GM21529 (cell line): Measurements from ENCODE around the gene PKNOX2.

ENCODE experiments used
- ATAC-seq: cut with Tn5 transposase; IDR thresholded peaks from one replicate; pipeline ENCODE4 v1.9.1; 2021; ENCODE audit not compliant: unreplicated experiment

PKNOX2 gene

DNA sequence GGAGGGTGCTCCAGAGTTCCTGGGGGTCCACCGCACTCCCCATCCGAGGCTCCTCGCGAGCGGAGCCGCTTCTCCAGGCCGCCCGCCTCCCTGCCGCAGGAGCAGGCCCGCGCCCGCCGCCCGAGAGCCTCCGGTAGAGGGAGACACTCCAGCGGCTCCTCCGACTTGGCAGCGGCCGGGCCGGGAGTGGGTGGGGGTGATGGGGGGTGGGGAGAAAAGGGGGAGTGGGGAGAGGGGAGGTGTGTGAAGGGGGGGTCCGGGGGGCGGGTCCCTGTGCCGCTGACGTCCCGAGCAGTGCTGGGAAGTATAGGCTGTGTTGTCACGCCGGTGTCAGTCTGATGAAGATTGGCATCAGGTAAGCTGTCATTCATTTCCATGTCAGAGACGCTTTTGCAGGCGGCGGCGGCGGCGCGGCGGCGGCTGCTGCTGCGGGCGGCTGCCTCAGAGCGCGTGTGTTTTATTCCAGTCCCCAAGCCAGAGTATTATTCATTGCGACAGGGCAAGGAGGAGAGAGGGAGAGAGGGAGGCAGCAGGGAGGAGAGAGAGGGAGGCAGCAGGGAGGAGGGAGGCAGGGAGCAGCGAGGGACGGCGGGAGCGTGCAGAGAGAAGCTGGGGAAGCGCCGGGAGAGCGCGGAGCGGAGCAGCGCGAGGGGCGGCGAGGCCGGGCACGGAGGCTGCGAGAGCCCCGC is at the start of gene PKNOX2:
PKNOX2 (plus strand) TSS at position 330 of the 689 bp plus-strand sequence. CDS start 186,555 bp downstream, outside the sequence.
- peak; percentile 55 for ATAC-seq

- no peak for ATAC-seq
These were observed 47.1 kb upstream of the PKNOX2 start for GRCh38 chr11:125117429-125117828.

- ATAC-seq = no peak
These were observed 41.2 kb upstream of the PKNOX2 start for GRCh38 chr11:125123194-125123946.

DNA sequence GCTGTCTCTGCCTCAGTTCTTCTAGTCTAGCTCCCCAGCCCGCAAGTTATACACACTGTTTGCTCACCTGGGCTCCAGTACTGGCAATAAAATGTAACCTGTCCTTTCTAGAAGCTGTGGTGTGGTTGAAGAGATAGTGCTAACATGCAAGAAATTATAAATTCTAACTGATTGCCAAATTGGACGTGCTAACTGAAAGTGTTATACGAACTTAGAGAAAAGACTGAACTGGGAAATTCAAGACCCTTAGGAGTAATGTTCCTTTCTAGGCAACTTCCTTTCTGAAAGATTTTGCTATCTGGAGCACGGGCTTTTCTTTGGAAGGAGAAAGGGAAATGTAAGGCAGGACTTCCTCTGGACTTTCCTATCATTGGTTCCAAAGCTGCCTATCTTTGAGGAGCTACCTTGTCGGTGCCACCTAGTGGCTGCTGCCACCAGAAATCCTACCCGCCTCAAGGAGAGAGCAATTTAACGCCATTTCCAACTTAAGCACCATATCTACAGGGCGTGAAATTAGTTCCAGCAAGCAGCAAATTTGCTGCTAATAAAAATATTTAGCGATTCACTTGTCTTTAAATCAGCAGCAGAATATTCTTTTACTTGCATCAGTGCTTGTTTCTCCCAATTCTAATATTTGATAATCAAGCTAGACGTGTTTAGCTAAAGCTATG is 40.5 kb upstream of the PKNOX2 start:
- peak; percentile 96 for ATAC-seq

DNA sequence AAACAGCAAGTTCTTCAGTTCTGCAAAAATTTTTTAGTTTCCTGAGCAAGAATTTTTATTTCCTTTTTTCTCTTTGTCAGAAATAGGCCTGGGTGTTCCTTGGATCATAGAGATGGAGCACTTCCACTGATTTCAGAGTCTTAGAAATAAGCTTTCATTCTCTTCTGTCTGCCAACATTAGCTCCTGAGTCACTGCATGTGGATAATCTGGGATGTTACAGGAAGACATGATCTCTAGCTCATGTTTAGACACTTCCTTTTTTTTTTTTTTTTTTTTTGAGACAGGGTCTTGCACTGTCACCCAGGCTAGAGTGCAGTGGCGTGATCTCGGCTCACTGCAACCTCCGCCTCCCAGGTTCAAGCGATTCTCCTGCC is 39.9 kb upstream of the PKNOX2 start:
- ATAC-seq = no peak

GRCh38 chr11:125128450-125128849 is 36.1 kb upstream of the PKNOX2 start:
- ATAC-seq = no peak

DNA sequence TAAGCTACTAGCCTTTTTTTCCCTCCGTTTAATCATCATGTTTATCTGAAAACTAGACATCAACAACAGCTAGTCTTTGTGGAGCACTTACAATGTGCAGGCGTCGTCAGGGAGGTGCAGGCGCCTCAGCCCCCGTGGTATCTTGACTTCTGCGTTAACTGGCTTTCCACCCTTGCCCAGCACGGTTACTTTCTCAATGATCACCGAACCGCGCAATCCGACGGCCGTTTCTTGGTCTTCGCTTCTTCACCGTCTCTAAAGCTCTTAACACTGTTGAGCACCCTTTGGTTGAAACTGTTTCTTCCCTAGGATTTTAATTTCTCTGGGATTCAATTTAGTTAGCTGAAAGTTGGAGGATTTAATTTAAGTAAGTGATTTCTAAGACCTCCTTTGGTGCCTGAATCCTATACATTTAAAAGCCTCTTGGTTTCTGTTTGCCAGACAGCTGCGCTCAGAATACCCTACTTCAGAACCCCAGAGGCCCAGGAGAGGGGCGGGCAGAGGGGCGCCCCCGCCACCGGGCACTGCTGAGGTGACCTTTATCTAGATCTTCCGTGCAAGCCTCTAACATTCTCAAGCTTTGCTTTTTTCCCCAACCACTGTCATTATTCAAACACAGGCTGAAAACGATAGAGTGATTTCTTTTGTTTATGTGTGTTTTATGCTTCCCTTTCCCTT is 35.1 kb upstream of the PKNOX2 start:
- no peak for ATAC-seq

DNA sequence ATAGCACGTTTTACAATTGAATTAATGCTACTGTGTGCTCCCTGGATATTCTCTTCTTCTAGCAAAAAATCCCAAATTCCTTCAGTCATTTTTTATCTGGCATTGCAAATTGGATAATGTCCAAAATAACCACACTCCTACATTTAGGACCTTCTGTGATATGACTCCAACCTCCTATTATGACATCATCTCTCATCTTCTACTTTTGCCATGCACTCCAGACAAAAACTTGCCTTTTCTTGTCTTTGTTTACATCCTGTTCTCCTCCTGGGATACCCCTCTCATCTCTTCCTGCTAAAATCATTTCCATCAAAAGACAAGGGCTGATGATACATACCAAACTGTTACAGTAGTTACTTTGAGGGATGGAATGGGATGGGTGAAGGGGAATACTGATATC is 32.5 kb upstream of the PKNOX2 start:
- no peak for ATAC-seq

DNA sequence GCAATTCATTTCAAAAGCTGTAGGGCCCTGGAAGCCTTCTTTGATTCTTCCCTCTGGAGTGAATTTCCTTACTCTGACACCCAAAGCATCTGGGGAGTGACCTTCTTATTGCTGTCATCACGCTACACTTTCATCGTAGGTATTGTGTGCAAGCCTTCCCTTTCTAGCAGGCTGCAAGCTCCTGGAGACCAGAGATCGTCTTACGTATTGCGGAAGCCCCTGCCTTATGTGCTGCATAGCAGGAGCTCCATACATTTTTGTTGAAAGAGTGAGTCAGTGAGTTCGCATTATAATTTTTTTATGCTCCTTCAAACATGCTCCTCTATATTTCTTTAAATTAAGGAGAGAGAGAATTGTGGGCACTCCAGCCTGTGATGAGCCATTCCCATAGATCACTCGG is 32.0 kb upstream of the PKNOX2 start:
- no peak for ATAC-seq

GRCh38 chr11:125136001-125136400 is 28.6 kb upstream of the PKNOX2 start:
- ATAC-seq = no peak

GRCh38 chr11:125138966-125139365 is 25.6 kb upstream of the PKNOX2 start:
- no peak for ATAC-seq

DNA sequence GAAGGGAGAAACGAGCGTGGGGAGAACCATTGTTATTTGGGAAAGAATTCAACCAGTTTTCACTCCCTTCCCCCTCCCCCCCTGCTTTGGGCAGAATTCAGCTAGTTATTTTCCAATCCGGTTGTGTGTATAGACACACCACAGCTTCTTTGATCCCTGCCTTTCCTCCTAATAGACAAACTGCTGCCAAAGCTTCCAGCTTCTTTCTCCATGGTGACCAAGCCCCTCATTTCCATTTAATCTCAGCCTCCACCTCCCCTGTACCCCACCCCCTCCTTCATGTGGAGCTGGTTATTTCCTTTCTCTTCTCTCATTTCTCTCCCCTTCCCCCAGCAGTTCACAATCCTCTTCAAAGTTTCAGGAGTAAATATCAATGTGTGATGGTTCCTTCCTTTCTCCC is 24.8 kb upstream of the PKNOX2 start:
- ATAC-seq = no peak

GRCh38 chr11:125140233-125140632 is 24.3 kb upstream of the PKNOX2 start:
- ATAC-seq = no peak

DNA sequence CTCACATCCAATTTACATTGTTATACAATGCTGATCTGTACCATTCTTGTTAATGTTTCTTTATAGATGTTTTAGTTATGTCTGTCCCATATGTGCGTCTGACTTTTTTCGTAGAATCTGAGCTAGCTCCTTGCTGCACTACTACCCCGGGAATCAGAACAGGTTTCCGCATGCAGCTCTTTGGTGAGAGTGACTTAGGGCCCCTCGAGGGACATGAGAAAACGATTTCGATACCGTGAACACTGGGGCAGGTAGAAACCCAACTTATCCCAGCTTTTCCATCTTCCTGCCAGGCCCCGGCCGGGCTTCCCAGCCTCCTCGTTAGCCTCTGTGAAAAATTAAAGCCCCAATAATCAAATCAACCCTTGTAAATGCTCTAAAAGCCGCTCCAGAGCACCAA is 23.4 kb upstream of the PKNOX2 start:
- ATAC-seq = no peak

DNA sequence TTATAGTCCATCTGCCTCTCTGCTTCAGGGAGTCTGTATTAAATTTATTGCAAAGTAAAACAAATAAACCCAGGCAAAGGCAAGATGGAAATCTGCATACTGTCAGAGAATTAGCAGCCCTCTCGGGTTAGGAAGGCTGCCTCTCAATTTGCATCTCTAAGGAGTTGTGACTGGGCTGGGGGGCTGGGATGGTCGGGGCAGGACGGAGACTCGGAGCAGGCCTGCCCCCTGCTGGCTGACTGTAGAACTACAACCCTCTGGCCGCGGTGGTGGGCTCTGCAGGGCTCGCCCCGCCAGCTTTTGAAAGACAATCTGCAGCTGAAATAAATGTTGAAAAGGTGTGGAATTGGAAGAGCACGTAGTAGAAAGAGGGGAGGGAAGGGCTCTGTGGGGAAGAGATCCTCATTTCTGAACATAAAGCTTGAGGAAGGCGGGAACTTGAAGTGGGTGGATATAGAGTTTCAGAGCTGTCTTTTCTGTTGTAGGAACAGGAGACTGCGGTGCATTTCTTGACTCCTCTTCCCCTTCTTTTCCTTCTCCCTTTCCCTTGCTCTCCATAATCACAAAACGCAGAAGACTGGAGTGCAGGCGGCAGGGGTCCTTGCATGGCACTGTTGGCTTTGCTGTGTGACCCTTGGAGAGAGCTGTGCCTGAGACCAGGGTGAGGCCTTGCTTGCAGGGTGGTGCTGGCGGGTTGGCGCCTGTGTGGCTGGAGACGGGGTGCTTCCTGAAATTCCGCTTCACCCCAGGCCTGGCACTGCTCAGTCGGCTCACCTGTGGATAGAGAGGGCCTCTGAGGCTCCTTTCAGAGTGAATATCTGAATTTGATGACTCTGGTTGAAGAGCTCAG is 22.6 kb upstream of the PKNOX2 start:
- ATAC-seq = peak; percentile 86

DNA sequence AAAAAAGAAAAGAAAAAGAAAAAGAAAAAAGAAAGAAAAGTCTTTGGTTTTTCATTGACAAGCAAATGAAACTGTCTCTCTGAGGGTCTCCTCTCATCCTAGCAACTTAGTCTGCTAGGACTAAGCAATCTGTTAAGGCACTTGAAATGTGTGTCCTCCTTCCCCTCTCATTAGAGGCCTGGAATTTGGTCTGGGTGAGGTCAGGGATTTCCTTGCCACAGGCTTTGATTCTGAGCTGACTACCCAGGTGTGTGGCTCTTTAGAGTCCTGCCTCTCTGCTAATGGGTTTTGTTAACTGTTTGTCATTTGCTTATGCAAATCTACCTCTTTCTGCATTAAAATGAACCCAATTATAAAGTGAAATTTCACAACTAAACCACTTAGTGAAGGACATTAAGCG is 18.3 kb upstream of the PKNOX2 start:
- no peak for ATAC-seq

DNA sequence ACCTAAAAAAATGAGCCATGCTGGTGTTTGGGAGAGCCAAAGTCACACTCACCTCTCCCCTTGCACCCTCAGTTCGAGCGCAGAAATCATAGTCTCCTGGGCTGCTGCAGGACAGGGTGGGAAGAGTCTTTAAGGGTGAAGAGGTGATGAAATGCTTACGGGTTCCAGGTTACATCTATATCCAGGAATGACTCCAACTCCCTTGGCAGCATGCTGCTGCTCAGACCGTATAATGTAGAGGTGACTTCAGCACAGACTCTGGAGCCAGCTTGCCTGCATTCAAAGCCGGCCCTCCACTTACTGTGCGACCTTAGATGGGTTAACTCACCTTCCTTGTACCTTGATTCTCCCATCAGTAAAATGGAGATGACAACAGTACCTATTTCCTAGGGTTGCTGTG is 17.3 kb upstream of the PKNOX2 start:
- ATAC-seq = no peak

DNA sequence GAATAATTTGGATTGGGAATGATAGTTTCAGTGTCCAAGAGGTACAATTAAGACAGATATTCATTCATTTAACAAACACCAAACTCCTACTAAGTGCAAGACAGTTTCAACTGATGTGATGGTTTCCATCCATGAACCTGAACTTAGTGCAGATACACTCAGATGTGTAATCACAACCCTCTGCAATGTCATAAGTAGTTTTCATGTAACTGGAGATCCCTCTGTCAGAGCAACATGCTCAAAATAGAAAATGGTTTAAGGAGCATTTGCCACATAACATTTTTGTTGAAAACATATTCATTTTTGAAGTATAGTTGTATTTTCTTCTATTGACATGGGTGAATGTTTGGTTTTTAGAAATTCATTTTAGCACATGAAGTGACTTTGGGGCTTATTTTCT is 16.5 kb upstream of the PKNOX2 start:
- no peak for ATAC-seq

DNA sequence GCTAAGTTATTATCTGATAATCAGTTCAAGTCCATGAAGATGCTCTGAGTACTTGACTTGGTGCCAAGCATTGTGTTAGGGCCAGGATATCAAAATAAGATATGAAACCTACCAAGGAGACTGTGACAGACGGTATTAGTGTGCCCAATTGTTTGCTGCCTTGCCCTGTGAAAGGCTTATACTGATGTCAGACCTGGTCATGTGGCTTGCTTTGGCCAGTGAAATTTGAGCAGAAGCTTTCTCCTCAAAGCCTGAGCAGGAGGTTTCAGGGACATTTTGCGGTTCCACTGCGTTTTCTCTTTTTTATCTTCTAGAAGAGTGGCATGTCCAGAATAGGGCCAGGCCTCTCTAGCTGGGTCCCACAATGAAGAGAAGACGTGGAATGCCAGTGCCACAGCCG is 15.8 kb upstream of the PKNOX2 start:
- no peak for ATAC-seq

DNA sequence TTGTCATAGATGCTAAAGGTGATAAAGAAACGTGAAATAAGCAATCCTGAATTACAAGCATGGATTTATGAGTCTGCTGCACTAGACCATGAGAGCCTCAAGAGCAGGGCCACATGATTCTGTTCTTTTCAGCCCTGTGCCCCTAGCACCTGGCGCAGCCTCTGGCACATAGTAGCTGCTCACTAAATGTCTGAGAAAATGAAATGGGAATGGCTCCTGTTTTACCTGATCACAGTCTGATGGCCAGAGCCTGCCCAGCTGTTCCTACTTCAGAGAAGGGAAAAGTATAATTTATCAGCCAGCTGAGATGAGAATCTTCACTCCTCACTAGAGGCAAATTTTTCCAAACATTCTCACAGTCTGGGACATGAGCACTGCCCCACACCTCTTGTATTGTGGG is 10.7 kb upstream of the PKNOX2 start:
- no peak for ATAC-seq
